MV-4-11 (cell line): ENCODE results near the gene CMSS1.

ENCODE experiments used
- DNase-seq: peaks from one replicate; lab custom pipeline; 2025; lab: John Stamatoyannopoulos, UW

CMSS1 gene

GRCh38 chr3:99903869-99904268 lies 86.2 kb downstream of the CMSS1 start:
- DNase-seq, result no peak

GRCh38 chr3:99907959-99908544 lies 90.4 kb downstream of the CMSS1 start:
- no peak for DNase-seq

GRCh38 chr3:99909714-99910495 lies 92.2 kb downstream of the CMSS1 start:
- DNase-seq, result no peak

- DNase-seq, result no peak
Measured at GRCh38 chr3:99910752-99911290, 93.2 kb downstream of the CMSS1 start.

- no peak for DNase-seq
Measured at GRCh38 chr3:99911433-99911832, 93.8 kb downstream of the CMSS1 start.

- no peak for DNase-seq
Measured at GRCh38 chr3:99915906-99916432, 98.3 kb downstream of the CMSS1 start.

- DNase-seq, result no peak
Measured at GRCh38 chr3:99918715-99919114, 101.1 kb downstream of the CMSS1 start.

GRCh38 chr3:99919694-99920093 lies 102.0 kb downstream of the CMSS1 start:
- no peak for DNase-seq

GRCh38 chr3:99920481-99921376 lies 103.1 kb downstream of the CMSS1 start:
- peak; percentile 50 for DNase-seq

GRCh38 chr3:99921377-99921695 lies 103.7 kb downstream of the CMSS1 start:
- DNase-seq, result no peak

- DNase-seq, result no peak
Measured at GRCh38 chr3:99921986-99922385, 104.3 kb downstream of the CMSS1 start.

GRCh38 chr3:99923873-99924272 lies 106.2 kb downstream of the CMSS1 start:
- no peak for DNase-seq

- DNase-seq, result no peak
Measured at GRCh38 chr3:99925584-99926230, 108.0 kb downstream of the CMSS1 start.

GRCh38 chr3:99927671-99928457 lies 110.2 kb downstream of the CMSS1 start:
- DNase-seq, result no peak

- no peak for DNase-seq
Measured at GRCh38 chr3:99928771-99929744, 111.4 kb downstream of the CMSS1 start.

GRCh38 chr3:99929745-99930139 lies 112.1 kb downstream of the CMSS1 start:
- DNase-seq, result no peak

GRCh38 chr3:99931059-99931458 lies 113.4 kb downstream of the CMSS1 start:
- no peak for DNase-seq

- no peak for DNase-seq
Measured at GRCh38 chr3:99933971-99934750, 116.5 kb downstream of the CMSS1 start.
